Uterus (tissue), 2 donors: ENCODE data around the gene PTPRE.

Experiments used
- CTCF ChIP-seq, 4 experiments: fragments of 200-600 bp in 2 of 4; fragments of 450-650 bp in 2 of 4; sonication (generic) in 2 of 4; IDR thresholded peaks; one replicate each; pipeline ENCODE4 v1.5.1; 2016 to 2019; ENCODE audit warnings: antibody characterized with exemption in 4 of 4, mild to moderate bottlenecking in 2 of 4, moderate library complexity in 1 of 4
- POLR2A ChIP-seq, 2 donors: fragments of 450-650 bp; IDR thresholded peaks; one replicate each; pipeline ENCODE4 v1.6.1; 2016; ENCODE audit warnings: antibody characterized with exemption in 2 of 2, mild to moderate bottlenecking in 1 of 2, moderate library complexity in 1 of 2

GRCh38 chr10:128060341-128061250, 153.7 kb downstream of the PTPRE start:
- TF ChIP-seq CTCF (IDR thresholded peaks at IDR 0.05): no peak
- TF ChIP-seq POLR2A (IDR thresholded peaks at IDR 0.05): no peak
